ENCODE measurements around the gene GABBR2.

GRCh38 chr9:98334796-98335195 is 373.9 kb downstream of the GABBR2 start:
- TF ChIP-seq, protein P1, sequence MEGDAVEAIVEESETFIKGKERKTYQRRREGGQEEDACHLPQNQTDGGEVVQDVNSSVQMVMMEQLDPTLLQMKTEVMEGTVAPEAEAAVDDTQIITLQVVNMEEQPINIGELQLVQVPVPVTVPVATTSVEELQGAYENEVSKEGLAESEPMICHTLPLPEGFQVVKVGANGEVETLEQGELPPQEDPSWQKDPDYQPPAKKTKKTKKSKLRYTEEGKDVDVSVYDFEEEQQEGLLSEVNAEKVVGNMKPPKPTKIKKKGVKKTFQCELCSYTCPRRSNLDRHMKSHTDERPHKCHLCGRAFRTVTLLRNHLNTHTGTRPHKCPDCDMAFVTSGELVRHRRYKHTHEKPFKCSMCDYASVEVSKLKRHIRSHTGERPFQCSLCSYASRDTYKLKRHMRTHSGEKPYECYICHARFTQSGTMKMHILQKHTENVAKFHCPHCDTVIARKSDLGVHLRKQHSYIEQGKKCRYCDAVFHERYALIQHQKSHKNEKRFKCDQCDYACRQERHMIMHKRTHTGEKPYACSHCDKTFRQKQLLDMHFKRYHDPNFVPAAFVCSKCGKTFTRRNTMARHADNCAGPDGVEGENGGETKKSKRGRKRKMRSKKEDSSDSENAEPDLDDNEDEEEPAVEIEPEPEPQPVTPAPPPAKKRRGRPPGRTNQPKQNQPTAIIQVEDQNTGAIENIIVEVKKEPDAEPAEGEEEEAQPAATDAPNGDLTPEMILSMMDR (conservative IDR thresholded peaks at IDR 0.05; ENCODE audit: low read depth, low read length) = no peak
- TF ChIP-seq EZH2 (IDR thresholded peaks at IDR 0.05; ENCODE audit: borderline replicate concordance, low read depth, low read length, poor library complexity, severe bottlenecking) = no peak

Data from A673 (cell line).